Thyroid gland (tissue), 4 donors: ENCODE data around the gene ZNF507.

Source experiments
- CTCF ChIP-seq, 6 experiments: fragments of 200-600 bp in 3 of 6; fragments of 450-650 bp in 3 of 6; sonication (generic) in 3 of 6; IDR thresholded peaks; one replicate each; pipeline ENCODE4 v1.5.1; 2016 to 2019; ENCODE audit warnings: antibody characterized with exemption in 6 of 6, mild to moderate bottlenecking in 2 of 6, inconsistent platforms in 1 of 6, moderate library complexity in 1 of 6
- POLR2A ChIP-seq, 2 donors: fragments of 450-650 bp; IDR thresholded peaks; one replicate each; pipeline ENCODE4 v1.6.1; 2017; ENCODE audit warnings: antibody characterized with exemption in 2 of 2, mild to moderate bottlenecking in 2 of 2, moderate library complexity in 1 of 2

GRCh38 chr19:32421589-32422361, 76.4 kb downstream of the ZNF507 start:
- no peak for TF ChIP-seq POLR2A (IDR thresholded peaks at IDR 0.05)
- TF ChIP-seq CTCF (IDR thresholded peaks at IDR 0.05) = no peak
